Erythroblast (primary cell): ENCODE data around the gene VAC14.

Experiments used
- GATA1 ChIP-seq: IDR thresholded peaks from 2 replicates; pipeline ENCODE4 v1.6.1; 2011; ENCODE audit warnings: low read depth, mild to moderate bottlenecking, control low read depth, low read length, moderate library complexity
- POLR2A ChIP-seq: IDR thresholded peaks from 2 replicates; pipeline ENCODE4 v1.6.1; 2011; ENCODE audit warnings: mild to moderate bottlenecking, low read length

GRCh38 chr16:70692130-70692872, 108.7 kb downstream of the VAC14 start:
- no peak for TF ChIP-seq POLR2A
- no peak for TF ChIP-seq GATA1
